Body of pancreas (tissue), 4 donors: ENCODE data around the gene MCM10. TPM values are rescaled to one million over a fixed set of nuclear protein-coding genes. Genes with fewer than 3 reads are reported as not detected.

ENCODE experiments used
- ATAC-seq: fragments of 150-250 bp; one replicate; pipeline ENCODE4 v1.9.1; 2016
- DNase-seq, 4 donors: peaks; one replicate each; pipeline ENCODE4 v3.0.0-alpha.2; 2019
- H3K27ac ChIP-seq, 4 donors: fragments of 200-600 bp; sonication (generic); 1 replicate in 3 of 4; 2 replicates in 1 of 4; pipeline versions ENCODE4 v1.5.1 to v1.6.1; 2016 to 2019; ENCODE audit warnings: mild to moderate bottlenecking in 1 of 4, mixed read lengths in 1 of 4, moderate library complexity in 1 of 4
- H3K27me3 ChIP-seq, 2 donors: fragments of 200-600 bp; sonication (generic); one replicate each; pipeline ENCODE4 v1.6.0; 2016; ENCODE audit warnings: mild to moderate bottlenecking in 1 of 2
- H3K36me3 ChIP-seq, 2 donors: fragments of 200-600 bp; sonication (generic); replicated peaks in 1 of 2; 2 replicates each; pipeline ENCODE4 v1.5.1; 2016; ENCODE audit warnings: low read depth in 2 of 2; ENCODE audit not compliant: insufficient read depth in 1 of 2
- H3K4me1 ChIP-seq: fragments of 200-600 bp; sonication (generic); one replicate; pipeline ENCODE4 v1.6.0; 2016
- H3K4me3 ChIP-seq, 2 donors: fragments of 200-600 bp; sonication (generic); 1 replicate in 1 of 2; 2 replicates in 1 of 2; pipeline ENCODE4 v1.5.1; 2016 to 2019
- H3K9me3 ChIP-seq, 3 donors: fragments of 200-600 bp; sonication (generic); 1 replicate in 2 of 3; 2 replicates in 1 of 3; pipeline ENCODE4 v1.5.1; 2016
- POLR2A ChIP-seq, 3 donors: fragments of 450-650 bp; IDR thresholded peaks; one replicate each; pipeline ENCODE4 v1.6.1; 2016; ENCODE audit warnings: antibody characterized with exemption in 3 of 3, mild to moderate bottlenecking in 2 of 3
- WGBS, 2 donors: methylation state at CpG; one replicate each; pipeline ENCODE4 v1.1.5; 2017; 5-methylcytosine and 5-hydroxymethylcytosine counted together
- intact Hi-C: fragments of 100-400 bp; cut with DNase I; formaldehyde crosslinking; loops from one replicate; pipeline ENCODE4 v1.15.1; 2023
- total RNA-seq, 2 donors: library from RNA; depleted of rRNA; stranded (reverse); fragments of >200 nt; gene quantifications; one replicate each; pipeline ENCODE4 v1.1.0, GENCODE V29; 2016
- TF ChIP-seq, protein P1 (sequence below), 7 experiments: fragments of 450-650 bp in 4 of 7; fragments of 200-600 bp in 3 of 7; sonication (generic) in 3 of 7; IDR thresholded peaks; one replicate each; pipeline ENCODE4 v1.5.1; 2016 to 2019; ENCODE audit warnings: antibody characterized with exemption in 7 of 7

MCM10 gene
- total RNA-seq, 2 donors from 2014 or later: 0.26 TPM; not detected in 1

DNA sequence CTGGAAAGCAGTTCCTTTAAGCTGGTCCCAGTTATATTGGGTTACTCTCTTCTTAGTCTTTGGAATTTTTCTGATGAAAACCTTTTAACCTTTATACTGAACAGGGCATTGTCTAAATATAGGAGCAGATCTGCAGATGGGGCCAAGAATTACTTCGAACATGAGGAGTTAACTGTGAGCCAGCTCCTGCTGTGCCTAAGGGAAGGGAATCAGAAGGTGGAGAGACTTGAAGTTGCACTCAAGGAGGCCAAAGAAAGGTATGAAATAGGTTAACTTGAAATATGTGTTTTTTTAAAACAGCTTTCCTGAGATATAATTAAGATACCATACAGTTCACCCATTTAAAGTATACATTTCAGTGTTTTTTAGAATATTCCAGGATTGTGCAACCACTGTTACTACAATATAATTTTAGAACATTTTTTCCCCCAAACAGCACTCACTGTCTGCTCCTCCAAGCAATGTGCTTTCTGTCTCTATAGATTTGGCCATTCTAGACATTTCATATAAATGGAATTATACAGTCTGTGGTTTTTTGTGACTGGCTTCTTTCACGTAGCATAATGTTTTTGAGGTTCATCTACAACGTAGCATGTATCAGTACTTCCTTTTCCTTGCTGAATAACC lies 42.5 kb upstream of the MCM10 start:
- no peak overlapping the region for H3K27ac ChIP-seq
- H3K4me1 ChIP-seq: peaks cover 13% of the 10 kb centered on the region
- H3K27me3 ChIP-seq: no peaks in the 10 kb centered on the region
- H3K9me3 ChIP-seq: no peaks in the 10 kb centered on the region
- intact Hi-C loops: no loop called here
- no peak for TF ChIP-seq POLR2A (IDR thresholded peaks at IDR 0.05)
- TF ChIP-seq, protein P1, sequence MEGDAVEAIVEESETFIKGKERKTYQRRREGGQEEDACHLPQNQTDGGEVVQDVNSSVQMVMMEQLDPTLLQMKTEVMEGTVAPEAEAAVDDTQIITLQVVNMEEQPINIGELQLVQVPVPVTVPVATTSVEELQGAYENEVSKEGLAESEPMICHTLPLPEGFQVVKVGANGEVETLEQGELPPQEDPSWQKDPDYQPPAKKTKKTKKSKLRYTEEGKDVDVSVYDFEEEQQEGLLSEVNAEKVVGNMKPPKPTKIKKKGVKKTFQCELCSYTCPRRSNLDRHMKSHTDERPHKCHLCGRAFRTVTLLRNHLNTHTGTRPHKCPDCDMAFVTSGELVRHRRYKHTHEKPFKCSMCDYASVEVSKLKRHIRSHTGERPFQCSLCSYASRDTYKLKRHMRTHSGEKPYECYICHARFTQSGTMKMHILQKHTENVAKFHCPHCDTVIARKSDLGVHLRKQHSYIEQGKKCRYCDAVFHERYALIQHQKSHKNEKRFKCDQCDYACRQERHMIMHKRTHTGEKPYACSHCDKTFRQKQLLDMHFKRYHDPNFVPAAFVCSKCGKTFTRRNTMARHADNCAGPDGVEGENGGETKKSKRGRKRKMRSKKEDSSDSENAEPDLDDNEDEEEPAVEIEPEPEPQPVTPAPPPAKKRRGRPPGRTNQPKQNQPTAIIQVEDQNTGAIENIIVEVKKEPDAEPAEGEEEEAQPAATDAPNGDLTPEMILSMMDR (IDR thresholded peaks at IDR 0.05): no peak
- H3K36me3 ChIP-seq: peaks cover 0 to 28% of the 10 kb centered on the region in 2 donors
- H3K4me3 ChIP-seq: no peak overlapping the region
- WGBS, 2 donors: 80 to 97% methylated on average over 3 of the region's 3 CpGs
- DNase-seq: no peak
- ATAC-seq: no peak

DNA sequence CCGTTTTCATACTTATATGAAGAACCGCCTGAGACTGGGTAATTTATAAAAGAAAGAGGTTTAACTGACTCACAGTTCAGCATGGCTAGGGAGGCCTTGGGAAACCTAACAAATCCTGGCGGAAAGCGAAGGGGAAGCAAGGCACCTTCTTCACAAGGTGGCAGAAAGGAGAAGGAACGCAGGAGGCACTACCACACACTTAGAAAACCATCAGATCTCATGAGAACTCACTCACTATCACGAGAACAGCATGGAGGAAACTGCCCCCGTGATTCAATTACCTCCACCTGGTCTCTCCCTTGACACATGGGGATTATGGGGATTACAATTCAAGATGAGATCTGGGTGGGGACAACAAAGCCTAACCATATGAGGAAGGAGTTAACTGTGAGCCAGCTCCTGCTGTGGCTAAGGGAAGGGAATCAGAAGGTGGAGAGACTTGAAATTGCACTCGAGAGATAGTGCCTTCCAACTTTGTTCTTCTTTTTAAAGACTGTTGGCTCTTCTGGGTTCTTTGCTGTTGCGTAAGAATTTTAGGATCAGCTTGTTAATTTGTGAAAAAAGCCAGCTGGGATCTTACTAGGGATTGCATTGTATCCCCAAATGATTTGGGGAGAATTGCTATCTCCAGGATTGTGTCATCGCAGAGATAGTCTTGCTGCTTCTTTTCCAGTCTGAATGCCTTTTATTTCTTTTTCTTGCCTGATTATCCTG lies 40.4 kb upstream of the MCM10 start:
- Histone ChIP-seq H3K9me3 (no peaks in the 10 kb centered on the region), H3K4me1 (peaks cover 9% of the 10 kb centered on the region), H3K27ac (no peak overlapping the region), H3K36me3 (peaks cover 4 to 25% of the 10 kb centered on the region in 2 donors), H3K27me3 (no peaks in the 10 kb centered on the region), H3K4me3 (no peak overlapping the region)
- no peak for TF ChIP-seq POLR2A (IDR thresholded peaks at IDR 0.05)
- TF ChIP-seq, protein P1 (IDR thresholded peaks at IDR 0.05): no peak
- ATAC-seq: peak; percentile 48
- intact Hi-C loops: no loop called here
- WGBS, 2 donors: 86% methylated on average over 10 of the region's 10 CpGs
- no peak for DNase-seq

DNA sequence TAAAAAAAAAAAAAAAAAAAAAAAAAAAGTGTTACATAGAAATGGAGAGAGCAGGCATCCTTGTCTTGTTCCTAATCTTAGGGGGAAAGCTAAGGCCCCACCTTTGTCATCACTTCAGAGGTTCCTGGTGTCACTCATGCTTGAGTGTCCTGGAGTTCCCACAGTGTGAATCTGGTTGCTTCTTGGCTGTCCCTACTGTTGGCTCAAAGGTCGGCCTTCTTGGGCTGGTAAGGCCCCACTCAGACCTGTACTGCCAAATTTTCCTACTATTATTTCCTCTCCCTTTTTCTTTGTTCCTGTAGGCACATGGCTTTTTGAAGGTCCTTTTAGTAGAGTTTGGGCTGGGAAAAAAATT lies 39.9 kb upstream of the MCM10 start:
- no peak overlapping the region for H3K4me3 ChIP-seq
- no peak overlapping the region for H3K27ac ChIP-seq
- no peak for DNase-seq
- TF ChIP-seq, protein P1 (IDR thresholded peaks at IDR 0.05): no peak
- TF ChIP-seq POLR2A (IDR thresholded peaks at IDR 0.05): no peak
- peaks cover 4 to 26% of the 10 kb centered on the region in 2 donors for H3K36me3 ChIP-seq
- peaks cover 3% of the 10 kb centered on the region for H3K4me1 ChIP-seq
- 79 to 100% methylated on average over 1 of the region's 1 CpG for WGBS, 2 donors
- intact Hi-C loops: no loop called here
- no peaks in the 10 kb centered on the region for H3K9me3 ChIP-seq
- ATAC-seq: no peak
- H3K27me3 ChIP-seq: no peaks in the 10 kb centered on the region

DNA sequence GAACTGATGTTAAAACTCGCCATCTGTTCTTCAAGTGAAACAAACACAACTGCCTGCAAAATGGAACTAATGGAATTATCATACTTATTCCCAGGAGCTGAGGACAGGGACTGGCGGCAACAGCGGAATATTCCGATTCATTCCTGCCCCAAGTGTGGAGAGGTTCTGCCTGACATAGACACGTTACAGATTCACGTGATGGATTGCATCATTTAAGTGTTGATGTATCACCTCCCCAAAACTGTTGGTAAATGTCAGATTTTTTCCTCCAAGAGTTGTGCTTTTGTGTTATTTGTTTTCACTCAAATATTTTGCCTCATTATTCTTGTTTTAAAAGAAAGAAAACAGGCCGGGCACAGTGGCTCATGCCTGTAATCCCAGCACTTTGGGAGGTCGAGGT lies 24.7 kb upstream of the MCM10 start:
- no peaks in the 10 kb centered on the region for H3K9me3 ChIP-seq
- DNase-seq: no peak
- WGBS, 2 donors: 87 to 91% methylated on average over 8 of the region's 8 CpGs
- no peak for ATAC-seq
- intact Hi-C loops: no loop called here
- H3K4me3 ChIP-seq: no peak overlapping the region
- H3K36me3 ChIP-seq: peaks cover 0 to 30% of the 10 kb centered on the region in 2 donors
- TF ChIP-seq POLR2A (IDR thresholded peaks at IDR 0.05): no peak
- TF ChIP-seq, protein P1 (IDR thresholded peaks at IDR 0.05): no peak
- no peak overlapping the region for H3K27ac ChIP-seq
- H3K27me3 ChIP-seq: no peaks in the 10 kb centered on the region
- no peaks in the 10 kb centered on the region for H3K4me1 ChIP-seq

DNA sequence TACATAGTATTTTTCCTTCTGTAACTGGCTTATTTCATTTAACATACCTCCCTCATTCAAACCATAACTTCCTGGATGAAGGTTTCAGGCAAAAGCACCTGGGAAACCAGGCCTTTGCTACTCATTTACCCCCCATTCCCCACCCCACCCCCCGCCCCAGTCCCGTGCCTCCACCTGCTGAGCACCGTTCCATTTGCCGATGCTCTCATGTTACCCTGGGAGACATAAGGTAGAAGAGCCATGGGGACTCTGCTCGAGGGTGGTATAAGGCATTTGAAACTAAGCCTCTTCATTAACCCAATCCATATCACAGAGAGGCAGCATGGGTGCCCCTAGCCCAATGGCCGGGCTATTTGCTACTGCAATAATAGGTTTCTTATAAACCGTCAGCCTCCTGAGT lies 22.2 kb upstream of the MCM10 start:
- peaks cover 0 to 16% of the 10 kb centered on the region in 2 donors for H3K36me3 ChIP-seq
- no peak overlapping the region for H3K4me3 ChIP-seq
- WGBS, 2 donors: 78 to 90% methylated on average over 7 of the region's 7 CpGs
- ATAC-seq: no peak
- intact Hi-C loops: no loop called here
- H3K27ac ChIP-seq: no peak overlapping the region
- H3K27me3 ChIP-seq: no peaks in the 10 kb centered on the region
- H3K9me3 ChIP-seq: no peaks in the 10 kb centered on the region
- DNase-seq: no peak
- TF ChIP-seq, protein P1 (IDR thresholded peaks at IDR 0.05): no peak
- TF ChIP-seq POLR2A (IDR thresholded peaks at IDR 0.05): no peak
- no peaks in the 10 kb centered on the region for H3K4me1 ChIP-seq
